GM10248 (cell line): ENCODE results near the gene GOLGA3.

Source experiments
- CTCF ChIA-PET: fragments of 300-600 bp; sonication (Branson Sonifier 250); formaldehyde crosslinking; extraction: SDS; loops from one replicate; lab custom pipeline; 2021; ENCODE audit warnings: antibody characterized with exemption; lab: Yijun Ruan, JAX
- POLR2A ChIA-PET: fragments of 350-650 bp; sonication (Branson Sonifier 250); formaldehyde crosslinking; extraction: SDS; loops from one replicate; lab custom pipeline; 2020; ENCODE audit warnings: antibody characterized with exemption; lab: Yijun Ruan, JAX
- DNase-seq: peaks from one replicate; pipeline ENCODE4 v3.0.0; 2012; ENCODE audit errors: extremely low spot score
- CTCF ChIP-seq: IDR thresholded peaks from 2 replicates; pipeline ENCODE4 v1.5.1; 2012; ENCODE audit warnings: mild to moderate bottlenecking, low read depth; ENCODE audit errors: extremely low read depth, missing control alignments, control extremely low read depth

GOLGA3 gene

GRCh38 chr12:132739600-132740312 lies 88.9 kb downstream of the GOLGA3 start:
- TF ChIP-seq CTCF = no peak
- DNase-seq = no peak
- ChIA-PET CTCF (interaction anchor here (2.1 kb wide), 1 partner anchor 11 kb away, joined by 5 read pairs; no protein-coding TSS in a partner anchor), POLR2A (interaction anchor here (1.0 kb wide), 1 partner anchor 11 kb away, joined by 6 read pairs; no protein-coding TSS in a partner anchor)

- no peak for TF ChIP-seq CTCF
- CTCF ChIA-PET = interaction anchor here (1.4 kb wide), 1 partner anchor 8 kb away, joined by 4 read pairs; no protein-coding TSS in a partner anchor
- DNase-seq = no peak
- POLR2A ChIA-PET = no interaction called here
Observed at GRCh38 chr12:132736913-132737312, 91.8 kb downstream of the GOLGA3 start.

GRCh38 chr12:132736378-132736777 lies 92.3 kb downstream of the GOLGA3 start:
- TF ChIP-seq CTCF = no peak
- ChIA-PET CTCF (no interaction called here), POLR2A (no interaction called here)
- DNase-seq = no peak

- POLR2A ChIA-PET = no interaction called here
- DNase-seq = no peak
- CTCF ChIA-PET = interaction anchor here (1.2 kb wide), 1 partner anchor 11 kb away, joined by 3 read pairs; no protein-coding TSS in a partner anchor
- no peak for TF ChIP-seq CTCF
Observed at GRCh38 chr12:132735496-132735895, 93.2 kb downstream of the GOLGA3 start.

- ChIA-PET POLR2A (no interaction called here), CTCF (interaction anchor here (1.1 kb wide), 1 partner anchor 27 kb away, joined by 5 read pairs; no protein-coding TSS in a partner anchor)
- no peak for TF ChIP-seq CTCF
- DNase-seq = no peak
Observed at GRCh38 chr12:132734206-132734605, 94.5 kb downstream of the GOLGA3 start.

- no peak for DNase-seq
- no peak for TF ChIP-seq CTCF
- CTCF ChIA-PET = no interaction called here
Observed at GRCh38 chr12:132731574-132731973, 97.1 kb downstream of the GOLGA3 start.

More at GRCh38 chr12:132731574-132731973, 97.1 kb downstream of the GOLGA3 start:
- POLR2A ChIA-PET = no interaction called here
